PC-9 (cell line): ENCODE data around the gene UBN2. TPM values are rescaled to one million over a fixed set of nuclear protein-coding genes. Genes with fewer than 3 reads are reported as not detected.

Experiments used
- BruUV-seq: library from RNA; stranded (reverse); fragments of 400-500 nt; replicated peaks from 2 replicates; lab custom pipeline; 2021; lab: Mats Ljungman, UMichigan
- CTCF ChIA-PET: fragments of 300-600 bp; sonication (Branson Sonifier 250); formaldehyde crosslinking; loops from one replicate; lab custom pipeline; 2022; ENCODE audit warnings: antibody characterized with exemption; lab: Charles Lee
- POLR2A ChIA-PET: fragments of 300-600 bp; sonication (Branson Sonifier 250); formaldehyde crosslinking; loops from one replicate; lab custom pipeline; 2022; ENCODE audit warnings: antibody characterized with exemption; ENCODE audit not compliant: unreplicated experiment; lab: Charles Lee
- DNase-seq, 2 experiments: peaks; one replicate each; pipeline versions ENCODE4 v3.0.0 to v3.0.0-alpha.2; 2015 to 2022; ENCODE audit warnings: mixed read lengths in 1 of 2
- H2AFZ ChIP-seq: fragments of 200-600 bp; sonication (generic); 2 replicates; pipeline ENCODE4 v1.8.1; 2017; ENCODE audit warnings: antibody characterized with exemption
- H3F3A ChIP-seq: fragments of 200-600 bp; sonication (generic); 2 replicates; pipeline ENCODE4 v1.8.1; 2017; ENCODE audit warnings: antibody characterized with exemption, mild to moderate bottlenecking, low read depth; ENCODE audit not compliant: insufficient read depth
- H3K27ac ChIP-seq: fragments of 200-600 bp; sonication (generic); 2 replicates; pipeline ENCODE4 v1.6.1; 2016; ENCODE audit warnings: mixed run types
- H3K27me3 ChIP-seq: fragments of 200-600 bp; sonication (generic); 2 replicates; pipeline ENCODE4 v1.6.1; 2016; ENCODE audit warnings: low read depth, mixed run types; ENCODE audit not compliant: insufficient read depth
- H3K36me3 ChIP-seq: fragments of 200-600 bp; sonication (generic); 2 replicates; pipeline ENCODE4 v1.6.1; 2016; ENCODE audit warnings: low read depth, mixed run types
- H3K4me1 ChIP-seq: fragments of 200-600 bp; sonication (generic); replicated peaks from 2 replicates; pipeline ENCODE4 v1.6.1; 2016; ENCODE audit warnings: mixed run types; ENCODE audit not compliant: insufficient read depth
- H3K4me2 ChIP-seq: fragments of 200-600 bp; sonication (generic); 2 replicates; pipeline ENCODE4 v1.6.1; 2017; ENCODE audit warnings: mixed run types
- H3K4me3 ChIP-seq: fragments of 200-600 bp; sonication (generic); 2 replicates; pipeline ENCODE4 v1.6.1; 2016; ENCODE audit warnings: mixed run types
- H3K79me2 ChIP-seq: fragments of 200-600 bp; sonication (generic); 2 replicates; pipeline ENCODE4 v1.6.1; 2017; ENCODE audit warnings: low read depth, mixed run types
- H3K9me2 ChIP-seq: fragments of 200-600 bp; sonication (generic); 2 replicates; pipeline ENCODE4 v1.8.1; 2017; ENCODE audit warnings: mild to moderate bottlenecking; ENCODE audit not compliant: insufficient read depth
- H3K9me3 ChIP-seq: fragments of 200-600 bp; sonication (generic); 2 replicates; pipeline ENCODE4 v1.8.1; 2016; ENCODE audit warnings: low read depth; ENCODE audit not compliant: insufficient read depth
- H4K20me1 ChIP-seq: fragments of 200-600 bp; sonication (generic); 2 replicates; pipeline ENCODE4 v1.8.1; 2017; ENCODE audit not compliant: insufficient read depth
- CTCF ChIP-seq: fragments of 200-600 bp; sonication (generic); conservative IDR thresholded peaks from 2 replicates; pipeline ENCODE4 v1.6.1; 2017; ENCODE audit warnings: mixed run types, antibody characterized with exemption, mild to moderate bottlenecking, moderate library complexity
- EZH2 ChIP-seq: fragments of 200-600 bp; sonication (generic); IDR thresholded peaks from 2 replicates; pipeline ENCODE4 v1.8.0; 2017; ENCODE audit warnings: antibody characterized with exemption, low read depth
- intact Hi-C: fragments of 100-400 bp; cut with micrococcal nuclease; formaldehyde crosslinking; loops from one replicate; pipeline ENCODE4 v1.10.0; 2022; ENCODE audit not compliant: unreplicated experiment
- total RNA-seq: library from RNA; stranded (reverse); gene quantifications from 2 replicates; pipeline ENCODE4 v1.2.3, GENCODE V29; 2021

The UBN2 gene
- total RNA-seq, 1 experiment from 2014 or later, result 34.1 TPM

GRCh38 chr7:139242741-139243281 is 11.8 kb downstream of the UBN2 start:
- peak; percentile 28 to 96 for DNase-seq
- Histone ChIP-seq H4K20me1 (peaks cover 7% of the 10 kb centered on the region; the same call in 1 of the 2 replicates), H3K36me3 (peaks cover 39% of the 10 kb centered on the region), H3K9me3 (no peaks in the 10 kb centered on the region), H3K4me2 (peak overlapping the region; percentile 54), H3K27me3 (no peaks in the 10 kb centered on the region), H3K4me3 (no peak overlapping the region; the same call in 1 of the 2 replicates), H3K27ac (peak overlapping the region; percentile 68), H2AFZ (no peak overlapping the region), H3K79me2 (peaks cover 9% of the 10 kb centered on the region; the same call in 1 of the 2 replicates), H3K4me1 (peaks cover 39% of the 10 kb centered on the region), H3F3A (peaks cover 24% of the 10 kb centered on the region), H3K9me2 (no peaks in the 10 kb centered on the region)
- POLR2A ChIA-PET, result interaction anchor here (0.6 to 0.7 kb wide), 2 partner anchors 8 to 576 kb away, joined by 3 to 4 read pairs; no protein-coding TSS in a partner anchor
- BruUV-seq, result no TSS peak
- TF ChIP-seq CTCF (no peak), EZH2 (no peak)
- CTCF ChIA-PET, result no interaction called here
- intact Hi-C loops, result no loop called here

GRCh38 chr7:139245401-139245800 is 14.4 kb downstream of the UBN2 start:
- CTCF ChIA-PET, result no interaction called here
- Histone ChIP-seq H3K9me3 (no peaks in the 10 kb centered on the region), H3K36me3 (peaks cover 26% of the 10 kb centered on the region), H3K9me2 (no peaks in the 10 kb centered on the region), H3K4me2 (0 out of 2 replicates have a peak overlapping the region, but pooled peaks have one; percentile 18), H3F3A (peaks cover 24% of the 10 kb centered on the region), H3K4me1 (peaks cover 39% of the 10 kb centered on the region), H3K27ac (no peak overlapping the region), H3K79me2 (peaks cover 9% of the 10 kb centered on the region; the same call in 1 of the 2 replicates), H3K4me3 (no peak overlapping the region), H2AFZ (no peak overlapping the region), H4K20me1 (peaks cover 13% of the 10 kb centered on the region; the same call in 1 of the 2 replicates), H3K27me3 (no peaks in the 10 kb centered on the region)
- POLR2A ChIA-PET, result no interaction called here
- peak in 1 of 2 experiments; percentile 61 for DNase-seq
- TF ChIP-seq EZH2, result no peak
- no peak for TF ChIP-seq CTCF
- BruUV-seq, result no TSS peak
- intact Hi-C loops, result no loop called here

- peaks cover 27% of the 10 kb centered on the region for H3K36me3 ChIP-seq
- H3K4me3 ChIP-seq, result no peak overlapping the region
- H3K79me2 ChIP-seq, result peaks cover 9% of the 10 kb centered on the region; the same call in 1 of the 2 replicates
- CTCF ChIA-PET, result interaction anchor here (0.7 kb wide), 1 partner anchor 188 kb away, joined by 3 read pairs; no protein-coding TSS in a partner anchor
- POLR2A ChIA-PET, result interaction anchor here (0.6 kb wide), 1 partner anchor 18 kb away, joined by 4 read pairs; no protein-coding TSS in a partner anchor
- no peaks in the 10 kb centered on the region for H3K9me3 ChIP-seq
- no TSS peak for BruUV-seq
- H3F3A ChIP-seq, result peaks cover 23% of the 10 kb centered on the region
- no peaks in the 10 kb centered on the region for H3K9me2 ChIP-seq
- TF ChIP-seq CTCF (no peak), EZH2 (no peak)
- H2AFZ ChIP-seq, result no peak overlapping the region
- no peak overlapping the region for H3K27ac ChIP-seq
- intact Hi-C loops, result no loop called here
- DNase-seq, result no peak
- H3K4me2 ChIP-seq, result no peak overlapping the region
- no peaks in the 10 kb centered on the region for H3K27me3 ChIP-seq
- H3K4me1 ChIP-seq, result peaks cover 35% of the 10 kb centered on the region
- H4K20me1 ChIP-seq, result peaks cover 13% of the 10 kb centered on the region; the same call in 1 of the 2 replicates
Measured at GRCh38 chr7:139246494-139246893, 15.5 kb downstream of the UBN2 start.
